ENCODE data around the gene SUPT6H. TPM values are rescaled to one million over a fixed set of nuclear protein-coding genes. Genes with fewer than 3 reads are reported as not detected.
A peak's percentile ranks its signal among the peaks of the same experiment; 100 is the strongest.

The SUPT6H gene
- total RNA-seq, result 10 to 100 TPM; 54.4 to 57.6 TPM
- long read RNA-seq, donor 1, full-length matches to known transcripts, result 2 of 12 reads
- long read RNA-seq, donor 1, partial matches to known transcripts, result 7 of 12 reads
- long read RNA-seq, donor 1, other reads (novel, unspliced or antisense), result 3 of 12 reads
- long read RNA-seq, donor 2, partial matches to known transcripts, result 25 of 28 reads
- long read RNA-seq, donor 2, other reads (novel, unspliced or antisense), result 3 of 28 reads

GRCh38 chr17:28661635-28662526 lies at the start of gene SUPT6H, which contains the start of gene SDF2:
Gene SUPT6H, plus strand, starts transcription at chr17:28662205. Its CDS starts 11,197 bp downstream, at chr17:28673402.
Gene SDF2, minus strand, starts transcription at chr17:28661906. Its CDS starts 30 bp downstream, at chr17:28661876.
- intact Hi-C loops (cut with DNase I), result no loop called here
- DNase-seq (ENCODE audit: low spot score), result peak; percentile 98

- intact Hi-C loops (cut with DNase I), result loop anchor here in 1 of 2 donors (5.0 kb wide), 1 partner anchor 115 kb away; no protein-coding TSS in a partner anchor
- no peak for DNase-seq (ENCODE audit: low spot score)
Observed at GRCh38 chr17:28612531-28612930, 49.5 kb upstream of the SUPT6H start.

- no peak for DNase-seq (ENCODE audit: low spot score)
- intact Hi-C loops (cut with DNase I), result loop anchor here in 1 of 2 donors (5.0 kb wide), 1 partner anchor 116 kb away; no protein-coding TSS in a partner anchor
Observed at GRCh38 chr17:28612936-28613872, 48.8 kb upstream of the SUPT6H start.

GRCh38 chr17:28613931-28614381 lies 48.0 kb upstream of the SUPT6H start, which contains the start of gene RSKR:
Gene RSKR, minus strand, starts transcription at chr17:28614185. Its CDS starts 24 bp downstream, at chr17:28614161.
- intact Hi-C loops (cut with DNase I), result loop anchor here in 1 of 2 donors (5.0 kb wide), 1 partner anchor 117 kb away; no protein-coding TSS in a partner anchor
- no peak for DNase-seq (ENCODE audit: low spot score)

GRCh38 chr17:28615260-28615940 lies 46.6 kb upstream of the SUPT6H start:
- DNase-seq (ENCODE audit: low spot score), result no peak
- intact Hi-C loops (cut with DNase I), result no loop called here

- no peak for DNase-seq (ENCODE audit: low spot score)
- intact Hi-C loops (cut with DNase I), result no loop called here
Observed at GRCh38 chr17:28616281-28616680, 45.7 kb upstream of the SUPT6H start.

GRCh38 chr17:28618464-28618863 lies 43.5 kb upstream of the SUPT6H start:
- DNase-seq (ENCODE audit: low spot score), result no peak
- intact Hi-C loops (cut with DNase I), result no loop called here

GRCh38 chr17:28620010-28620409 lies 42.0 kb upstream of the SUPT6H start:
- intact Hi-C loops (cut with DNase I), result no loop called here
- no peak for DNase-seq (ENCODE audit: low spot score)

- no peak for DNase-seq (ENCODE audit: low spot score)
- intact Hi-C loops (cut with DNase I), result no loop called here
Observed at GRCh38 chr17:28622186-28622585, 39.8 kb upstream of the SUPT6H start.

- intact Hi-C loops (cut with DNase I), result no loop called here
- peak; percentile 41 for DNase-seq (ENCODE audit: low spot score)
Observed at GRCh38 chr17:28623696-28624095, 38.3 kb upstream of the SUPT6H start.

GRCh38 chr17:28624148-28624547 lies 37.9 kb upstream of the SUPT6H start:
- intact Hi-C loops (cut with DNase I), result no loop called here
- DNase-seq (ENCODE audit: low spot score), result no peak

GRCh38 chr17:28626818-28627217 lies 35.2 kb upstream of the SUPT6H start:
- intact Hi-C loops (cut with DNase I), result no loop called here

GRCh38 chr17:28634206-28634865 lies 27.7 kb upstream of the SUPT6H start:
- intact Hi-C loops (cut with DNase I), result no loop called here
- no peak for DNase-seq (ENCODE audit: low spot score)

More at GRCh38 chr17:28626818-28627217, 35.2 kb upstream of the SUPT6H start:
- DNase-seq (ENCODE audit: low spot score), result no peak

- intact Hi-C loops (cut with DNase I), result no loop called here
- DNase-seq (ENCODE audit: low spot score), result no peak
Observed at GRCh38 chr17:28635506-28635905, 26.5 kb upstream of the SUPT6H start.

GRCh38 chr17:28641579-28641978 lies 20.4 kb upstream of the SUPT6H start:
- no peak for DNase-seq (ENCODE audit: low spot score)
- intact Hi-C loops (cut with DNase I), result loop anchor here in 1 of 2 donors (5.0 kb wide), 1 partner anchor 1471 kb away; no protein-coding TSS in a partner anchor

- intact Hi-C loops (cut with DNase I), result loop anchor here in 1 of 2 donors (5.0 kb wide), 1 partner anchor 1468 kb away; no protein-coding TSS in a partner anchor
- DNase-seq (ENCODE audit: low spot score), result no peak
Observed at GRCh38 chr17:28643983-28644786, 17.8 kb upstream of the SUPT6H start.
